C4-2B (cell line): ENCODE results near the gene ARRDC5.

Source experiments
- H3K27ac ChIP-seq: fragments of 450-650 bp; 2 replicates; pipeline ENCODE4 v1.5.1; 2017
- CTCF ChIP-seq: fragments of 450-650 bp; conservative IDR thresholded peaks from 2 replicates; pipeline ENCODE4 v1.5.1; 2017; ENCODE audit warnings: mild to moderate bottlenecking
- ZFX ChIP-seq: fragments of 450-650 bp; IDR thresholded peaks from 2 replicates; pipeline ENCODE4 v1.6.1; 2017

ARRDC5 gene

DNA sequence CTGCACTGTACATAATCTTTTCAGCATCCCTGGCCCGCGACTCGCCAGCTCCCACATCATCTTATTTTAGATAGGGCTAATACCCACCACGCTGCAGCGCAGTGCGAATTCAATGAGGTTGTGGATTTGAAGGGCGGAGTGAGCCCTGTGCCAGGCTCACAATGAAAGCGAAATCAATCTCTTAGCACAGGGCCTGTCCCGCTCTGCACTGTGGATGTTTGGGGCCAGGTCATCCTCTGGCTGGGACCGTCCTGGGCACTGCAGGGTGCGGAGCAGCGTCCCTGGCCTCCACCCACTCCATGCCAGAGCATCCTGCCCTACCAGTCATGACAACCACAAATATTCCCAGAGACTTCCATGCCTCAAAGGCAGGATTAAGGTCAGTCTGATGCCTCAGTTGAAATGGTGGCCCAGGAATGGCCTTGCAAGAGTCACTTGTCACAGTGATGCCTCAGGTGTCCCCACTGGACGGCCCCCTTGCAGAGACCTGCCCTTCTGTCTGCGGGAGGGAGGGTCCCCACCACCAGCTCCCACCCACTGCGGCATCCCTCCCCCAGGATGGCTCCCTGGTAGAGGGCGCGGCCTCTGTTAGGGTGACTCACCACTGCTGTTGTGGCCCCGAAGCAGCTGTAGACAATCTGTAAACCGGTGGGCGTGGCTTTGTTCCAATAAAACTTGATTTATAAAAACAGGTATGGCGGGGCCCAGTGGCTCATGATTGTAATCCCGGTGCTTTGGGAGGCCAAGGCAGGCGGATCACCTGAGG is 12.2 kb upstream of the ARRDC5 start:
- peak overlapping the region; percentile 66 for H3K27ac ChIP-seq
- no peak for TF ChIP-seq CTCF
- TF ChIP-seq ZFX = no peak

- H3K27ac ChIP-seq = peak overlapping the region; percentile 66
- TF ChIP-seq ZFX (no peak), CTCF (no peak)
These were observed 11.5 kb upstream of the ARRDC5 start for GRCh38 chr19:4913996-4914735.

DNA sequence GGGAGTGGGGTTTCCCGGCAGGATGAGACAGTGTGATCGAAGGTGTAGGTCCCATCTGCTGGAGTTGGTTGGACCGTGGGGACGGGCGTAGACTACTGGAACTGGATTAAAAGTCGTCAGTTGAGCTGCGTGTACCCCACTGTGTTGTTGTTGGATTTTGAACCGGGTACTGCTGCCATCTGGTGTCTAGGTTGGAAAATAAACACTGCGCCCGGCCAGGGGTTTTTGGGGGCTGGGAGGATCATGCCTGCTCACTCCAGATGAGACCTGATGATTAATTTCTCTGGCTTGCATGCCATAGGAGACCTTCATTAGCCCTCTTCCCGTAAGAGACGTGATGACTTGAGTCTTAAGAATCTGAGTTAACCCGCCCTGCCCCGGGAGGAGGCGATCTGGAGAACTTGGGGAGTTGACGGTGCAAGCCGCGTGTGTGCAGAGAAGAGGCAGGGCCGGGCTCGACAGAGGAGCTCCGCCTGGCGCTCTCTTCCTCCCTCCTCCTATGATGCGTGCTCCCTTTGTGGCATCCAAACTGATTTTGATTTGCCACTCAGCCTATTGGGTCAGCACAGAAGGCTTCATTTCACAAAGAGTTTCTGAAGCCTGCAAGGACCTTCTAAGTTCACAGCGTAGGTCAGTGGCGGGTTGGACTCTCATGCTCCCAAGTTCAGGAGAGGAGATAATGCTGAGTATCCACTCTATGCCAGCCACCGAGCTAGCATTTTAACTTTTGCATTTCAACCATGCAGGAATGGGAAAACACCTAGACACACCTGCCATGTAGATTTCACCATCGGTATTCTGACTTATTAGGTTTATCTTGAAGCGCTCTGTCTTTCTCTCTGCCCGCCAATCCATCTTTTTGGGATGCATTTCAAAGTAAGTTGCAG is 9.3 kb upstream of the ARRDC5 start:
- no peak overlapping the region for H3K27ac ChIP-seq
- no peak for TF ChIP-seq ZFX
- no peak for TF ChIP-seq CTCF

DNA sequence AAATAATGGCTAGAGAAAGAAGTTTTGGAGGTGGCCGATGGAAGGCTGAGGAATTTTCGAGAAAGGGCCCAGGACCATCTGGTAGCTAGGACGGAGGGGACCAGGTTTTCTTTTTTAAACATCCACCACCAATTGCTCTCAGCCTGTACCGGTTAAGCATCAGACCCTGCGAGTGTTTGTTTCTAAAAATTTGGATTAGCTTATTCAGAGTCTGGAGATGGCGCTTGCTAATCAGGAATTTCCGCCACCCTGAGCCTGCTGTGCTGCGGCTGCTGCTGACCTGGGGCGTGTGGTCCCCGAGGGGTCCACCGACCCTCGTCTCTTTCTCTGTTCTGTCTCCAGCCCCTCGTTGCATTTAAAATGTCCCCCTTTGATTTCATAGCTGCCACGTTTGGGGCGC is 8.6 kb upstream of the ARRDC5 start:
- TF ChIP-seq ZFX (no peak), CTCF (no peak)
- no peak overlapping the region for H3K27ac ChIP-seq

DNA sequence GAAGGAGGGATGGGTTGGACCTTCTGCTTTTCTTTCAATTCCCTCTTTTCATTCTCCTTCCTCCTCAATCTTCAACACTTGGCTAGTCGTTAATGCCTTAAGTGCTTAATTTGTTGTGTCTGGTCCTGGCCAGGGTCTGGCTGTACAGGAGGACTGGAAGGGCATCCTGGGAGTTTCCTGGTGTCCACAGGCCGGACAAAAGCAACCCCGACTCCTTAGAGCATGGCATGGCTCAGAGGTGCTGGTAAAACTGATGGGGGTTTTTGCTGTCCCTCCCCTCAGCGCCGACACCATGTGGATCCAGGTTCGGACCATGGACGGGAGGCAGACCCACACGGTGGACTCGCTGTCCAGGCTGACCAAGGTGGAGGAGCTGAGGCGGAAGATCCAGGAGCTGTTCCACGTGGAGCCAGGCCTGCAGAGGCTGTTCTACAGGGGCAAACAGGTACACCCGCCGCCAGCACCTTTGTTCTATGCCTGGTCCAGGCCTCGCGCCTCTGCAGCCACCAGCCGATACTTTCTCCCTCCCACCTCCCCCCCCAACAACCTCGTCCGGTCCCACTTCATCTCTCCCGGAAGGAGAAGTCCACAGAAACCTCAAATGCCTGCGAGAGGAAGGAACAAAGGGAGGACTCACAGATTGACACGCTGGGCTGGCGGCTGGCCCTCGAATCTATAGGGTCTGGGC is 8.0 kb upstream of the ARRDC5 start:
- peak overlapping the region; percentile 83 for H3K27ac ChIP-seq
- TF ChIP-seq CTCF (no peak), ZFX (no peak)

GRCh38 chr19:4909897-4910593 is 7.3 kb upstream of the ARRDC5 start:
- peak overlapping the region; percentile 83 for H3K27ac ChIP-seq

More at GRCh38 chr19:4909897-4910593, 7.3 kb upstream of the ARRDC5 start:
- TF ChIP-seq CTCF (no peak), ZFX (no peak)
